ENCODE results near the gene MMP24.

Gene MMP24

GRCh38 chr20:35281506-35282101, 55.1 kb downstream of the MMP24 start:
- no peak for DNase-seq

DNA sequence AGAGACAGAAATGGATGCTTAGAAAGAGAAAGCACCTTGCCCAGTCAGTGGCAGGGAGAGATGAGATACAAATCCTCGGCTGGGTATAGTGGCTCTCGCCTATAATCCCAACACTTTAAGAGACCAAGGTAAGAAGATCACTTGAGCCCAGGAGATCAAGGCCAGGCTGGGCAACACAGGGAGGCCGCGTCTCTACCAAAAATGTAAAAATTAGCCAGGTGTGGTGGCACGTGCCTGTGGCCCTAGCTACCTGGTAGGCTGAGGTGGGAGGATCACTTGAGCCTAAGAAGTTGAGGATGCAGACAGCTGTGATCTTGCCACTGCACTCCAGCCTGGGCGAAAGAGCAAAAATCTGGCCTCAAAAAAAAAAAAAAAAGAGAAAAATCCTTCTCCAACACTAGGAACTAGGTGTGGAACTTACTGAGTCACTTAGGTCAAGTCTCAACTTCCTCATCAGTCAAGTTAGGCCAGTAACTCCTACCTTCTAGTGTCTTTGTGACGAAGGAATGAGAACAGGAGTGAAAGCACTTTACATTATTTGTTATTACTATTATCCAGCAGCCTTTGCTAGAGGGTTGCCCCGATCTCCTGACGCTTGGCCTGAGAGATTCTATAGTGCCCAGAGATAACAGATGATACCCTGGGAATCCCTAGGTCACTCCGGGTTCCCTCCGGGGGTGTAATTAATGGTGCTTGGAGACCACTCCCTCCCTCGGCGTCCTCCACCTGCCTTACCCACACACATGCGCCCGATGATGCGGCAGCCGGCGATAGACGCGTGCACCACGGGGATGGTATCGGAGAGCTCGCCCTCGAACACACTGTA, 57.2 kb downstream of the MMP24 start:
- no peak for DNase-seq

GRCh38 chr20:35284267-35284991, 57.9 kb downstream of the MMP24 start, which contains the start of gene EIF6:
TSS of gene EIF6 (minus strand) at chr20:35284772. CDS start at chr20:35284487, 285 bp downstream.
- peak; percentile 84 for DNase-seq

DNA sequence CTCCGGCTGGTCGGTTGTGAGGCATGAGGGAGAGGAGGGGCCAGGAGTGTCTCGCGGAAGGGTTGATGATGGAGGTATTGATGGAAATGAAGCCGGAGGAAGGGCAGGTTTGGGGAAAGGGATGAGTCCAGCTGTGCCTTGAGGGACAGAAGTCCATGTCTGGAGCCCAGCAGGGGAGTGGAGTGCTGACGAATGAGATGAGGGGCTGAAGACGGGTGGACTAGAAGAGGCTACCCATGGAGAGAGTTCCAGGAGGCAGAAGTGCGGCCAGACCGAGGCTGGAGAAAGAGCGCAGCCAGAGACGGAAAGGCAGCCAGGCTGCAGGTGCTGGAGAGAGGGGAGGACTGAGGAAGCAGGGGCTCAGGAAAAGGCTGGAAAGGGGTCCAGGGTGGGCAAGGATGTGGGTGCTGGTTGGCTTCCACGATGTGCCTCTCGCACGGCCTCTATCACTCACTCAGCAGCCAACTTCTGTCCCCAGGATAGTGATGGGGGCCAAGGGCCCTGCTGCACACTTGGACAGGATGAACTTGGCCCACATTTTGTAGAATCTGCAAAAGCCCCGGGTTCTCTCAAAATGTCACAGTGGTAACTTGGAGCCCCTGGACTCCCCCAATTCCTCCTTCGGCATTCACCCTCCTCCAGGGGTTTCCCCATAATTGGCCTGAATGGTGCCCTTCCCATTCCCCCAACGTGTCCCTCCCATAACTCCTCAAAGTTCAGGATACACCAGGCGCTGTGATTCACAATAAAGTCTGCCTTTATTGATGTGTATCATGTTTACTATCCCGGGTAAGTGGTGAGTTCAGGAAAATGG, 58.7 kb downstream of the MMP24 start:
- DNase-seq = no peak

- no peak for DNase-seq
These were observed 59.3 kb downstream of the MMP24 start for GRCh38 chr20:35285806-35286076.

DNA sequence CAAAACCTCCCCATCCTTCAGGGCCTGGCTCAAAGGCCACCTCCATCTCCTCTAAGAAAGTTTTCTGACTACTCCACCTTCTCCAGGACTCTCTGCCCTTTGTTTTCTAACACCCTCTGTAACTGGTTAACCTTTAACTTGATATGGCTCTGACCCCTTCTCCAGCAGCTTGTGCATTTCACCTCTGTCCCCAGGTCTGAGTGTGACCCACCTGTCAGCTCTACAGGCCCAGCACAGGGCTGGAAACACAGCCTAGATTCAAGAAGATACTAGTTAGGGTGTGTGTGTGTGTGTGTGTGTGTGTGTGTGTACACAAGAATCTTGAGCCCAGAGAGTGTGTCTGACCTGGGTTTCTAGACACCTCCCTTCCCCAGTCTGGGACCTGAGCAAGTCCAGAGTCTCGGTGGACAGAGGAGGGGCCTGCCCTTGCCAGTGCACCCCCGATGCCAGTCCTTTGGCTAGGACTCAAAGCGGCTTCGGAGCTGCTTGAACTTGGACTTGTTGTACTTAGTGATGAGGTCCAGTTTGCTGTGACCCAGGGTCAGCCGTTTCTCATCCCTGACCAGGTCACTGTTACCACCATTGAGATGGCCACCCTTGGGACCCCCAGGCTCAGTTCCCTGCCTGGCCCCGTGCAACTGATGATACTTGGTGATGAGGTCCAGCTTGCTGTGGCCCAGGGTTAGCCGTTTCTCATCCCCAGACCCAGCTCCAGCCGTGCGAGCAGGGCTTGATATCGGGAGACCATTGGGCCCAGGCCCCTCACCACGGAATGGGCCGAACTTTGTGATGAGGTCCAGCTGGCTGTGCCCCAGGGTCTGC, 59.8 kb downstream of the MMP24 start:
- DNase-seq = no peak

DNA sequence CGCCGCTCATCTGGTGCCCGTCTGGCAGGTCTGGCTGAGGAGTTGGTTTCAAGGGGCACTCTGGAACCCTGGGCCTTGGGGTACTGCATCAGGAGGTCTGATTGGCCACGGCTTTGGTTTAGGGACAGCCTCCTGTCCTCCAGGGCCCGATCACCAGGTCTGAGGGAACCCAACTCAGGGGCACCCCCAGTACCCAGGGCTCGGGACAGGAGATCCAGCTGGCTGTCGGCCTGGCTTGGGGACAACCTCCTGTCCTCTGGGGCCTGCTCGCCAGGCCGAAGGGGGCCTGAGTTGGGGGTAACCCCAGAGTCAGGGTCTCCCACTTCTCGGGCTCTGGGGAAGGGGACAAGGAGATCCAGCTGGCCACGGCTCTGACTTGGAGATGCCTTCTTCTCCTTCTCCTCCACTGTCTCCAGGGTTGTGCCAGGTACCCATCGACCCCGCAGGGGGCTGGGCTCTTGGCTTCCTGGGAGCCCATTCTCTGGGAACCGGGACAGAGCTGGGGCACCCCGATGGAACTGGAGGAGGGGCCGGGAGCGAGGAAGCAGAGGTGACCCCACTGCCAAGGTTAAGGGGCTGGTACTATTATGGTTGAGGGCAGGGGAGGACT, 60.5 kb downstream of the MMP24 start:
- DNase-seq = no peak

- DNase-seq = no peak
These were observed 61.2 kb downstream of the MMP24 start for GRCh38 chr20:35287509-35288324.

GRCh38 chr20:35288325-35289060, 62.0 kb downstream of the MMP24 start:
- DNase-seq = no peak

DNA sequence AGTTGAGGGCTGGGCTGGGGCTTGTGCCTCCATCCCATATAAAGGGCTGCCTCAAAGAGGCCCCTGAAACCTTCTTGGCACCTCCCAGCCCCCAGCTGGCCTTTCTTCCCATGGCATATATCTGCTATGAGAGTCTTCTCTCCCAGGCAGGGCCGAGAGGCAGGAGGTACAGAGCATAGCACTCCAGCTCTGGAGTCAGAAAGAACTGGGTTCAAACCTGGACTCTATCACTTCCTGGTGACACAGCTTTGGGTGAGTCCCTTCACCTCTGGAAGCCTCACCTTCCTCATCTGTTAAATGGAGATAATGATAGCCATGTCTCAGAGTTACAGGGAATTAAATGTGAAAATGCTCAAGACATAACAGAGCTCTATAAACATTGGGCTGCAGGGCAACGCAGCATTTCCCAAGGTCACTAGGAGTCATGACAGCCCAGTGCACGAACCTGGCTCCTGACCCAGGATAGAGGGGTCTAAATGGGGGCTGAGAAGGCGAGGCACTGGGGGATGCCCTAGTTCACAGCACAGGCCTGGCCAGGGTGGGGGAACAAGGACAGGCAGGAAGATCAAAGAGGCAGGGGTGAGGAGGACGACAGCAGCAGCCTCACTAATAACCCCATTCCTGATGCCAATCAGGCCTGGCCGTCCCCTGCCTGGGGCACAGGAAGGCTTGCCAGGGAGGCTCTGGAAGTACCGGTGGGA, 63.8 kb downstream of the MMP24 start:
- no peak for DNase-seq

DNA sequence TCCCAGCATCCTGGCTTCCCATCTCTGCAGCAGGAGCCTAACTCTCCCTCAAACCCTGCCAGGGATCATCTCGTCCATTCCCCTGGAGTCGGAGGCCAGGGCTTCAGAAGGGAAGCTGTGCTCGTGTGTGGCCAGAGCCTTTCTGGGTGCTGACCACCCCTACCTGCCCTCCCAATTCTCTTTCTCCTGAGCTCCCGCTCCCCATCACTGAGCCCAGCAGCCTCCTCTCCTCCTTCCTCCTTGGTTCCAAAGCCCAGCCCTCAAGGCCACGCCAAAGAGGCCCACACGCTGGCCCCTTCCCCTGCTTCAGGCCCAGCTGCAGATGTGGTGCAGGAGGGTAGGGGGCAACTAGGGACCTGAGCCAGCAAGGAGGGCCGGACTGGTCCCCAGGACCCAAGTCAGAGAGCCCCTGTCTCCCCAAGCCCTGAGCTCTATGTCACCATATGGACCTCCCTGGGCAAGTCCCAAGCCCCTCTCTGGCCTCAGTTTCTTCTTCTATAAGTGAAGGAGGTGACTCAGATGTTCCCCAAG, 64.5 kb downstream of the MMP24 start:
- no peak for DNase-seq

DNA sequence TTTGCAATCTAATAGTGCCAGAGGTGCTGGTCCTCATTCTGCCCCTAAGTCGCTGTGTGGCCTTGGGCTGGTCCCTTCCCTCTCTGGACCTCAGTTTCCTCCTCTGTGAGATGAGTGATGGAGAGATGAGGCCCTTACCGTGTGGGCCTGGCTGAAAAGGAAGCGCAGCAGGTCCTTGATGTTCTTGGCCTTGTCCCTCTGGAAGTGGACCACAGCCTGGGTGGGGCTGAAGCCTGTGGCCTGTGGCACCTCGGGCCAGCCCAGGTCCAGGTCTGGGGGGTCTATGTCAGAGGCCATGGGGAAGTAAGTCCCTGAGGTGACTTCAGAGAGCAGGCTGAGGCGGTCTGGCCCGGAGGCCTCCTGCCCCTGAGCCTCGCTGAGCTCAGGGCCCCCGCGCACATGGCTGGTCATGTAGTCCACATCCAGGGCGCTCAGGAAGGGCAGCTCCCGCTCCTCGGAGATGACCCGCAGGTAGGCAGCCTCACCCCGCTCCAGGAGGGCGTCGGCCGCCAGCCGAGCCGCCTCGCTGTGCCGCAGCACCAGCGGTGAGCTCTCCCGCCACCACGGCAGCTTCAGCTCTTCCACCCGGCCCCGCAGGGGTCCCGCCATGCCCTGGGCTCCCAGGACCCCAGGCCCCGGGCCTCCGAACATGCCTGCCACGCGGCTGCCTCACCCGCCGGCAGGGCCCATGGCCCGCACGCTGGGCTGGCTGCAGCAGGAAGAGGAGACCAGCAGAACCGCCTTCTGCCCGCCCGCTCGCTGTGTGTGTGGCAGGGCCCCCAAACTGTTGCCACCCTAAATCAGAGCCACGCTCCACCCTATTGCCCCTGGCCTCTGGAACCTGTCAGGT, 65.4 kb downstream of the MMP24 start, which contains the start of gene FAM83C:
TSS of gene FAM83C (minus strand) at position 772 of the 850 bp plus-strand sequence. CDS start at position 651, 121 bp downstream.
- DNase-seq = no peak

- no peak for DNase-seq
These were observed 66.2 kb downstream of the MMP24 start for GRCh38 chr20:35292504-35293285.

DNA sequence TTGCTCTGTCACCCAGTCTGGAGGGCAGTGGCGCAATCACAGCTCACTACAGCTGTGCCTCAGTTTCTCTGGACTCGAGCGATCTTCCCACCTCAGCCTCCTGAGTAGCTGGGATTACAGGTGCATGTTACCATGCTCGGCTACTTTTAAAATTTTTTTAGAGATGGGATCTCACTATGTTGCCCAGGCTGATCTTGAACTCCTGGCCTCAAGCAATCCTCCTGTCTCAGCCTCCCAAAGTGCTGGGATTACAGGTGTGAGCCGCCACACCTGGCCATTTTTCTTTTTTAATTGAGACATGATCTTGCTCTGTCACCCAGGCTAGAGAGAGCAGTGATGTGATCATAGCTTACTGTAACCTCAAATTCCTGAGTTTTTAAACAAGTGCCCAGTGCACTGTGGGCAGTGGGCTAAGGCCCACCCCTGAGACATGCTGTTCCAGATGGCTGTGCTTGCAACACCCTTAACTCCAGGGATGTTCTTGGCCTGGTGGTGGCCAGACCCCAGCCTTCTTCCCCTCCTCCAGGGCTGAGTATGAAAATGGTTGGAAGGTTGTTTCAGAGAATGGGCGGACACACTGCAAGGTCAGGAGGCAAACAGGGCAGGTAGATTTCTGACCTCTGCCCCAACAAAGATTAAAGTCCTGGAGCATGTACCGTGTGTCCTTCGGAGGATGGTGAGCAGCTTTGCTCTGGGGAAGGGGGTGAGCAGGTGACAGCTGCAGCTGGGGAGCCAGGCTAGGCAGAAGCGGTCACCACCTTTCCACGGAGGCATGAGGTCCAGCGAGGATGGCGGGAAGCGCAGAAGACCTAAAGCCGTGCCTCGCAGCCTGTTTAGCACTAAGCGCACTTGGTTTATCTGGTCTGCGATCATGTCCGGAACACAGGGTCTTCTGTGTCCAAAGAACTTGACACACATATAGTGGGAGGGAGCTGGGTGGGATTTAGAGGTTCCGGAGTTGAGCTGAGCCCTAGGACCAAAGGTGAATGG, 67.1 kb downstream of the MMP24 start:
- DNase-seq = no peak

DNA sequence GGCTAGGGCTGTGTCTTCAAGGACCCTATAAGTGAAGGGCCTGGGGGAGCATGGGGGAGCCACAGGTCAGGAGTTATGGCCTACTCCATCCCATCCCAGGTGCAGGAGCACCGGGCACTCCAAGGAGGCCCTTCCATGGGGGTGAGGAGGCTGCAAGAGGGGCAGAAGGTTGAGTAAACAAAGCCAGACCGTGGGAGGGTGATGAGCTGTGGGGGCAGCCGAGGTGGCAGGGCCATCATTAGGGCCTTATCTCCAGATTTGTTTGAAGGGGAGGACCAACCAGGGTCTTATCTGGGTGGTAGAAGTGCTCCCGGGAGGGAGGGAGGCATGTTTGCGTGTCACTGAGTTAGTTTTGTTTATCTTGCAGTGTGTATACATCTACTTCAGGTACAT, 67.8 kb downstream of the MMP24 start:
- DNase-seq = no peak

DNA sequence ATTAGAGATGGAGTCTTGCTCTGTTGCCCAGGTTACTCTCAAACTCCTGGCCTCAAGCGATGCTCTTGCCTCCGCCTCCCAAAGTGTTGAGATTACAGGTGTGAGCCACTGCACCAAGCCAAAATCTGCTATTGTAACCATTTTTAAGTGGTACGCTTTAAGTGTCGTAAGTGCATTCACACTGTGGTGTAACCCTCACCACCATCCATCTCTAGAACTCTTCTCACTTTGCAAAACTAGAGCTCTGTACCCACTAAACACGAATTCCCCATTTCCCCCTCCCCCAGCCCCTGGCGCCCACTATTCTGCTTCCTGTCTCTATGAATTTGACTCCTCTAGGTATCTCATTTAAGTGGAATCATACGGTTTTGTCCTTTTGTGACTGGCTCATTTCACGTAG, 68.6 kb downstream of the MMP24 start:
- no peak for DNase-seq

Data from CD4-positive, alpha-beta T cell treated with Interleukin-21 for 1 hour (primary cell).